B cell (primary cell): ENCODE data around the gene PLAU.

ENCODE experiments used
- EZH2 ChIP-seq: IDR thresholded peaks from 2 replicates; pipeline ENCODE4 v1.6.1; 2012; ENCODE audit warnings: borderline replicate concordance, low read depth, mild to moderate bottlenecking, moderate library complexity, low read length; ENCODE audit not compliant: insufficient read depth, poor library complexity, severe bottlenecking
- TF ChIP-seq, protein P1 (sequence below): fragments of 200-600 bp; IDR thresholded peaks from one replicate; pipeline ENCODE4 v1.8.0; 2022; ENCODE audit warnings: antibody characterized with exemption, mild to moderate bottlenecking

- TF ChIP-seq, protein P1, sequence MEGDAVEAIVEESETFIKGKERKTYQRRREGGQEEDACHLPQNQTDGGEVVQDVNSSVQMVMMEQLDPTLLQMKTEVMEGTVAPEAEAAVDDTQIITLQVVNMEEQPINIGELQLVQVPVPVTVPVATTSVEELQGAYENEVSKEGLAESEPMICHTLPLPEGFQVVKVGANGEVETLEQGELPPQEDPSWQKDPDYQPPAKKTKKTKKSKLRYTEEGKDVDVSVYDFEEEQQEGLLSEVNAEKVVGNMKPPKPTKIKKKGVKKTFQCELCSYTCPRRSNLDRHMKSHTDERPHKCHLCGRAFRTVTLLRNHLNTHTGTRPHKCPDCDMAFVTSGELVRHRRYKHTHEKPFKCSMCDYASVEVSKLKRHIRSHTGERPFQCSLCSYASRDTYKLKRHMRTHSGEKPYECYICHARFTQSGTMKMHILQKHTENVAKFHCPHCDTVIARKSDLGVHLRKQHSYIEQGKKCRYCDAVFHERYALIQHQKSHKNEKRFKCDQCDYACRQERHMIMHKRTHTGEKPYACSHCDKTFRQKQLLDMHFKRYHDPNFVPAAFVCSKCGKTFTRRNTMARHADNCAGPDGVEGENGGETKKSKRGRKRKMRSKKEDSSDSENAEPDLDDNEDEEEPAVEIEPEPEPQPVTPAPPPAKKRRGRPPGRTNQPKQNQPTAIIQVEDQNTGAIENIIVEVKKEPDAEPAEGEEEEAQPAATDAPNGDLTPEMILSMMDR = no peak
- no peak for TF ChIP-seq EZH2
These were observed 10.9 kb upstream of the PLAU start for GRCh38 chr10:73900064-73900463.
